Measurements from ENCODE around the gene CDH6.

GRCh38 chr5:31225118-31225517 is 31.6 kb downstream of the CDH6 start:
- TF ChIP-seq, protein P1, sequence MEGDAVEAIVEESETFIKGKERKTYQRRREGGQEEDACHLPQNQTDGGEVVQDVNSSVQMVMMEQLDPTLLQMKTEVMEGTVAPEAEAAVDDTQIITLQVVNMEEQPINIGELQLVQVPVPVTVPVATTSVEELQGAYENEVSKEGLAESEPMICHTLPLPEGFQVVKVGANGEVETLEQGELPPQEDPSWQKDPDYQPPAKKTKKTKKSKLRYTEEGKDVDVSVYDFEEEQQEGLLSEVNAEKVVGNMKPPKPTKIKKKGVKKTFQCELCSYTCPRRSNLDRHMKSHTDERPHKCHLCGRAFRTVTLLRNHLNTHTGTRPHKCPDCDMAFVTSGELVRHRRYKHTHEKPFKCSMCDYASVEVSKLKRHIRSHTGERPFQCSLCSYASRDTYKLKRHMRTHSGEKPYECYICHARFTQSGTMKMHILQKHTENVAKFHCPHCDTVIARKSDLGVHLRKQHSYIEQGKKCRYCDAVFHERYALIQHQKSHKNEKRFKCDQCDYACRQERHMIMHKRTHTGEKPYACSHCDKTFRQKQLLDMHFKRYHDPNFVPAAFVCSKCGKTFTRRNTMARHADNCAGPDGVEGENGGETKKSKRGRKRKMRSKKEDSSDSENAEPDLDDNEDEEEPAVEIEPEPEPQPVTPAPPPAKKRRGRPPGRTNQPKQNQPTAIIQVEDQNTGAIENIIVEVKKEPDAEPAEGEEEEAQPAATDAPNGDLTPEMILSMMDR (IDR thresholded peaks at IDR 0.05 in 4 of 5, conservative IDR thresholded peaks at IDR 0.05 in 1 of 5) = no peak
- TF ChIP-seq POLR2A (IDR thresholded peaks at IDR 0.05) = no peak
